Measurements from ENCODE around the gene DPY19L1.

DNA sequence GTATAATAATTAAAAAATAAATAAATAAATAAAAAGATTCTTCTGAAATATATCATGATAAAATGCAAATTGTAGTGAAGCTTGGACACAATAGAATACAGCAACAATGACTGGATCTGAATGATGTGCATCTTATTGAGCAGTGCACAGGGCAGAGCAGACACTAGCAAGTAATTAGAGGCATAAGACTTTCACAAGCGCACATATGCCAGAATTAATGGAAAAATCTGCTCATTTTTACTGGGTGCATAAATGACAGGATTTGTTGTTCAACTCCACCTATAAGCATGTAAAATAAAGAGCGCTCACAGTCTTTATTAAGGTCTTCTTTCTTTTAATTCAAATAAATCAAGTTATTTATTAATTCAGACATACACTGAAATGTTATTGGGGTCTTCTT lies 125.0 kb downstream of the DPY19L1 start:
- TF ChIP-seq CTCF (IDR thresholded peaks at IDR 0.05) (no peak), EP300 (IDR thresholded peaks at IDR 0.05) (no peak)

Data from esophagus muscularis mucosa (tissue), 3 donors.